ENCODE measurements around the gene FSTL3. TPM values are rescaled to one million over a fixed set of nuclear protein-coding genes. Genes with fewer than 3 reads are reported as not detected.

FSTL3 gene
- total and polyA plus RNA-seq, 10 of the 15 experiments (the other 5 are each of a cell fraction or from before 2014, with no cell fraction given) = 0.42 to 13.5 (median 3.6) TPM

DNA sequence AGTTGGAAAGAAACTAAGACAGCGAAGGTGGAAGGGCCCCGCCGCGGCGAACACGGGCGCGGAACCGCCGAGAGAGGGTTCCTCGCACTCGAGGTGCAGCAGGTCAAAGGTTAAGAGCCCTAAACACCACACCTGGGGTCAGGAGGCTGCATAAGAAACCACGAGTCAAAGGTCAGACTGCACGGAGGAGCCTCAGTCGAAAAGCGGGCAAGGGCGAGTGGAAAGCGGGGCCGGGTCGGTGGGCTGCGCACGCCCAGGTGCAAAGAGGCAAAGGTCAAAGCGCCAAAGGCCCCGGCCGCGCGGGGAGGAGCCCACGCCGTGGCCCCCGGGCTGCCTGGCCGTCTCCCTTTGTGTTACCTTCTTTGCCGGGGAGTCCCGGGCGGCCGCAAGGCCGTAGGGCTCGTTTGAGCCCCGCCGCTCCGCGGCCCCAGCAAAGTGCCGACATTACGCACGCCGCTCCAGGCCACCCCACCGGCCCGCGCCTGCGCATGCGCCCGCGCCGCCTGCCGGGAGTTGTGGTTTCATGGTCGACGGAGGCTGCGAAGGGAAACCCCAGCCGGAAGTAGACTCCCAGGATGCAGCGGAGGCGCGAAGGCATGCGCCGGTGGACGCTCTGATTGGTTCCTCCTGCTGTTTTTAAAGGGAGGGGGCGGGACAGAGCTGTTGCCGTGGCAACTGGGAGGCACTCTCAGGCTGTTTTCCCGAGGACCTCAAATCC lies 43.0 kb upstream of the FSTL3 start, which contains the start of gene POLRMT (continued):
- TF ChIP-seq ZBTB33 (IDR thresholded peaks at IDR 0.05) (no peak), IKZF1 (conservative IDR thresholded peaks at IDR 0.05) (peak; percentile 72), BCL11A (IDR thresholded peaks at IDR 0.05; ENCODE audit: low read depth, low read length) (no peak), TCF3 (IDR thresholded peaks at IDR 0.05; ENCODE audit: borderline replicate concordance, insufficient read depth, low read depth, low read length) (no peak), BACH1 (IDR thresholded peaks at IDR 0.05; ENCODE audit: borderline replicate concordance) (no peak), MXI1 (IDR thresholded peaks at IDR 0.05; ENCODE audit: low read depth, low read length) (peak; percentile 93), BCLAF1 (IDR thresholded peaks at IDR 0.05) (no peak), POLR2AphosphoS2 (IDR thresholded peaks at IDR 0.05; ENCODE audit: low read depth, low read length) (peak; percentile 32; the same call in 1 of the 2 replicates), JUND (IDR thresholded peaks at IDR 0.05; ENCODE audit: low read depth, low read length) (no peak), EGR1 (IDR thresholded peaks at IDR 0.05; ENCODE audit: borderline replicate concordance in 1 of 2, low read depth in 2 of 2, low read length in 2 of 2) (no peak; a peak in 1 of 3 replicates), POLR2A (IDR thresholded peaks at IDR 0.05; ENCODE audit: low read depth, low read length) (peak; percentile 45; the same call in 1 of the 2 replicates), MEF2B (IDR thresholded peaks at IDR 0.05; ENCODE audit: partially characterized antibody, poor library complexity, severe bottlenecking) (peak; percentile 55), MAX (IDR thresholded peaks at IDR 0.05; ENCODE audit: low read depth, low read length) (peak; percentile 77), CREB1 (IDR thresholded peaks at IDR 0.05; ENCODE audit: low read depth) (peak; percentile 80), ZNF274 (IDR thresholded peaks at IDR 0.05; ENCODE audit: insufficient read depth, insufficient read length) (no peak), NFYB (IDR thresholded peaks at IDR 0.05; ENCODE audit: insufficient read depth, low read depth, low read length) (peak; percentile 85), IKZF2 (IDR thresholded peaks at IDR 0.05) (no peak), KDM1A (IDR thresholded peaks at IDR 0.05; ENCODE audit: borderline replicate concordance) (no peak), RUNX3 (IDR thresholded peaks at IDR 0.05; ENCODE audit: low read length) (peak; percentile 83), ZBED1 (IDR thresholded peaks at IDR 0.05; ENCODE audit: borderline replicate concordance) (no peak), LARP7 (IDR thresholded peaks at IDR 0.05) (peak; percentile 32)
- TF ChIP-seq, protein P1, sequence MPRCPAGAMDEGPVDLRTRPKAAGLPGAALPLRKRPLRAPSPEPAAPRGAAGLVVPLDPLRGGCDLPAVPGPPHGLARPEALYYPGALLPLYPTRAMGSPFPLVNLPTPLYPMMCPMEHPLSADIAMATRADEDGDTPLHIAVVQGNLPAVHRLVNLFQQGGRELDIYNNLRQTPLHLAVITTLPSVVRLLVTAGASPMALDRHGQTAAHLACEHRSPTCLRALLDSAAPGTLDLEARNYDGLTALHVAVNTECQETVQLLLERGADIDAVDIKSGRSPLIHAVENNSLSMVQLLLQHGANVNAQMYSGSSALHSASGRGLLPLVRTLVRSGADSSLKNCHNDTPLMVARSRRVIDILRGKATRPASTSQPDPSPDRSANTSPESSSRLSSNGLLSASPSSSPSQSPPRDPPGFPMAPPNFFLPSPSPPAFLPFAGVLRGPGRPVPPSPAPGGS (IDR thresholded peaks at IDR 0.05; ENCODE audit: borderline replicate concordance, insufficient read depth, low read depth, low read length, poor library complexity, severe bottlenecking) = no peak
- TF ChIP-seq, protein P2, sequence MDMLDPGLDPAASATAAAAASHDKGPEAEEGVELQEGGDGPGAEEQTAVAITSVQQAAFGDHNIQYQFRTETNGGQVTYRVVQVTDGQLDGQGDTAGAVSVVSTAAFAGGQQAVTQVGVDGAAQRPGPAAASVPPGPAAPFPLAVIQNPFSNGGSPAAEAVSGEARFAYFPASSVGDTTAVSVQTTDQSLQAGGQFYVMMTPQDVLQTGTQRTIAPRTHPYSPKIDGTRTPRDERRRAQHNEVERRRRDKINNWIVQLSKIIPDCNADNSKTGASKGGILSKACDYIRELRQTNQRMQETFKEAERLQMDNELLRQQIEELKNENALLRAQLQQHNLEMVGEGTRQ (IDR thresholded peaks at IDR 0.05; ENCODE audit: borderline replicate concordance, low read depth, low read length) = no peak

Data from GM12878 (cell line).